Brain pericyte (primary cell): ENCODE measurements around the gene FAM186B.

ENCODE experiments used
- DNase-seq: peaks from one replicate; pipeline ENCODE4 v3.0.0-alpha.2; 2012; ENCODE audit warnings: low read depth, low spot score

FAM186B gene

DNA sequence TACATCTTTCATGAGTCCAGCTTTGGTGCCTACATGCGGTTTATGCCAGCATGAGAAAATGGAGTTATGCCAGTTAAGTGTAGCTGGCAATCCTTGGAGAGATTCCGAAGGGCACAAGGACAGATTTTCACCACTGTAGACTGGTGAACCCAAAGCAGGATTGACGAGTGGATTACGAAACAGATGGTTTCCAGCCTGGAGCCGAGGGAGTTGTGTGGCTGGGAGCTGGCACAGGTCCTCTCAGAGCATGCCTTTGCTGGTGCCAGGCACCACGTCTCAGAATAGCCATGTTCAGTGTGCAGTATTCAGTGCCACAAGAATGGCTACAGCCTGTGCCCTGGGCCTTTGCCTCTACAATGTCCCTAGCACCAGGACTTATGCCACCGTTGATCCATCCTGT is 53.4 kb downstream of the FAM186B start:
- no peak for DNase-seq

DNA sequence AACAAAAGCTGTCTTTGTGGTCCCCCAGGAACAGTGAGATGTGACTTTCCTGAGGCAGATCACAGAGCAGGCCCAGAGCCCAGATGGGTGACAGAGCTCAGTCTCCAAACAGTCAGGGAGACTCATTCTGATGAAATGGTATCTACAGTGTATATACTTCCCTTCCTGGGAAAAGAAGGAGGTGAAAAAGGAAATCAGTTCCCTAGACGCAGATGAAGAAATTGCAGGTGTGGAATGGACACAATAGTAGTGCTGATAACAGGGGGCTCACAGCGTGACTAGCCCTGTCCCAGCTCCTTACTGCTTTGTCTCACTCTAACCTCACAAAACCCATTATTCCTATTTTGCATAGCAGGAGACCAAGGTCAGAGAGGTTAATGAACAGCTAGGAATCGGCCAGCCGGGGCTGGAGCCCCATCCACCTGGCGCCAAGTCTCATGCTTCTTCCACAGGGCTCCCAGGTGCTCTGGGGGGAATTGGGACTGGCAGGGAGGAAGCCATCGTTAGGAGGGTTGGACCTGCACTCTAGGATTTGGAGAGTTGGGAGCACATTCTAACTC is 54.7 kb downstream of the FAM186B start:
- DNase-seq: no peak

DNA sequence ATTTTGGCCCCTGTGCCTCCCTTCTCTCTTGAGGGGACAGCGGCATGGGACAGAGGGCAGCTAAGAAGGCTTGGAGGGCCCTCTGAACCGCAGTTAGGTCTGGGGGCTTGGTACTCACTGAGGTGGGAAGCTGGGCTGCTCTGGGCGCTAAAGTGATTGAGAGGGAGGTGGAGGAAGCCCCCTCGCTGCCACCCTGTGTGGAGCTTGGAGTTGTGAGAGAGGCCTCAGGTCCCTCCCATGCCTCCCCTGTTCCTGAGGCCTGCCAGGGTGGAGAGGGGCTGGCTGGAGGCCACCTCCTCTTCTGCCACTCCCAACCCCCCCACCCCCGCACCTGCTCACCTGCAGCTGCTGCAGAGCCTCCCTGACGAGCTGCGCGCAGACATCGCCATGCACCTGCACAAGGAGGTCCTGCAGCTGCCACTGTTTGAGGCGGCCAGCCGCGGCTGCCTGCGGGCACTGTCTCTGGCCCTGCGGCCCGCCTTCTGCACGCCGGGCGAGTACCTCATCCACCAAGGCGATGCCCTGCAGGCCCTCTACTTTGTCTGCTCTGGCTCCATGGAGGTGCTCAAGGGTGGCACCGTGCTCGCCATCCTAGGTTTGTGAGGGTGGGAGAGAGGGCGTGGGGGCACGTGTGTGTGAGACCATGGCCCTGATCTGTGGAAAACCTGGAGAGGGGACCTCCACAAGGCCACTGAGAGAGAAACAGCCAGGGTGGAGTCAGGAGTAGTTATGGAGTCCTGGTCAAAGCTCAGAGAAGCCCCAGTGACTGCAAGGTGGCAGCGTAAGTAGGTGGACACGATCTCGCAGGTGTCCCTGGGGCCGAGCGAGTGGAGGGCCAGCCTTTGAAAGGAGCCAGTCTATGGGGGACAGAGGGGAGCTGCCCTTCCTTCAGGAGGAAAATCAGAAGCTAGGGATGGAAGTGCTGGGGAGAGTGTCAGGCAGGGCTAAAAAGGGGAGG is 55.4 kb downstream of the FAM186B start:
- no peak for DNase-seq

DNA sequence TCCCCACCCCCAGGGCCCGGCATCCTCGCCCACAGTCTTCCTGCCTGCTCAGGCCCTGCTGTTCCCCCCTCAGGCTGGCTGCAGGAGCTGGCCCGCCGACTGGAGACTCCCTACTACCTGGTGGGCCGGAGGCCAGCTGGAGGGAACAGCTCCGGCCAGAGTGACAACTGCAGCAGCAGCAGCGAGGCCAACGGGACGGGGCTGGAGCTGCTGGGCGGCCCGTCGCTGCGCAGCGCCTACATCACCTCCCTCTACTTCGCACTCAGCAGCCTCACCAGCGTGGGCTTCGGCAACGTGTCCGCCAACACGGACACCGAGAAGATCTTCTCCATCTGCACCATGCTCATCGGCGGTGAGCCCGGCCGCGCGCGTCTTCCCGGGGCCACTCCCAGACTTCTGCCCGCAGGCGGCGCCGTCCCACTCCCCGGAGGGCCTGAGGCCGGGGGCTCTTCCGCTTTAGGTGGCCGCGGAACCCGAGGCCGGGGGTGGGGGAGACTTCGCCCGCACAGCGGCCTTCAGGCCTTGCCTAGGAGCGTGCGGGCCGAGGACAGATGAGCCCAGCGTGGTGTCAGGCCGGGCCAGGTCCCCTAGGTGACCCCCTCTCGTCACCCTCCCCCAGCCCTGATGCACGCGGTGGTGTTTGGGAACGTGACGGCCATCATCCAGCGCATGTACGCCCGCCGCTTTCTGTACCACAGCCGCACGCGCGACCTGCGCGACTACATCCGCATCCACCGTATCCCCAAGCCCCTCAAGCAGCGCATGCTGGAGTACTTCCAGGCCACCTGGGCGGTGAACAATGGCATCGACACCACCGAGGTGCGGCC is 56.4 kb downstream of the FAM186B start:
- DNase-seq: no peak

DNA sequence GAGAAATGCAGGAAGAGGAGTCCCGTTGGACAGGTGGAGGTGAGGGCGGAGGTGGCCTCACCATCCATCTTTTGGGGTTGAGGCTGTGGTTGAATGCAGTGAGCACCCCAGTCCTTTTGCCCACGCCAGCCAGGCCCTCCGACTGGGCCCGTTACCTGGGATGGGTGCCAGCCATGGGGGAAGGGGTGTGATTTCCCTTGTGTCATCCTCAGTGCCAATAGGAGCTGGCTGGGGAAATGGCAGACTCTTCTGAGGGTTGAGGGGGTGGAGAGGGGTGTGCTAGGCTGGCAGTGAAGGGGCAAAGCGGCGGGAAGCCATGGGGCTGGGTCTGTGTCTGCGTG is 57.0 kb downstream of the FAM186B start:
- no peak for DNase-seq

DNA sequence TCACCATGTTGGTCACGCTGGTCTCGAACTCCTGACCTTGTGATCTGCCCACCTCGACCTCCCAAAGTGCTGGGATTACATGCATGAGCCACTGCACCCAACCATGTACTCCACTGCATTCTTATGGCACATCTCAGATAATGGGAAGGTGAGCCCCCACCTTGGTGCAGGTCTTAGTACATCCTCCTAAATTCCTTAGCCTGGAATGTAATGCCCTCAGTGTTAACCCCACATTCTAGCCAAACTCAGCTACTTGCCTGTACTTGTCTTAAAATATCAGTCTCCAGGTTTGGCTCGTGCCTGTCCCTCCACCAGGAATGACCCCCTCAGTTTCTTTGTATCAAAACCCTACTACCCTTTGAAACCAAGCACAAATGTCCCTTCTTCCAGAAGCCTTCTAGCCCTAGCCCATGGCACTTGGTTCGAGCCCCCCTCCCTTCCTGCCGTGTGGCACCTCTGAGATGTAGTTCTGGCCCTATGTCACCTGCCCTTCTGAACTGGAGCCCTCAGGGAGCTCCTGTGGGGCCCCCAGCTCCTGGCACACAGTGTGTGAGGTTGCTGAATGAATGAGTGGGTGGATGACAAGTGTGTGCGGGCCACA is 58.2 kb downstream of the FAM186B start:
- no peak for DNase-seq

DNA sequence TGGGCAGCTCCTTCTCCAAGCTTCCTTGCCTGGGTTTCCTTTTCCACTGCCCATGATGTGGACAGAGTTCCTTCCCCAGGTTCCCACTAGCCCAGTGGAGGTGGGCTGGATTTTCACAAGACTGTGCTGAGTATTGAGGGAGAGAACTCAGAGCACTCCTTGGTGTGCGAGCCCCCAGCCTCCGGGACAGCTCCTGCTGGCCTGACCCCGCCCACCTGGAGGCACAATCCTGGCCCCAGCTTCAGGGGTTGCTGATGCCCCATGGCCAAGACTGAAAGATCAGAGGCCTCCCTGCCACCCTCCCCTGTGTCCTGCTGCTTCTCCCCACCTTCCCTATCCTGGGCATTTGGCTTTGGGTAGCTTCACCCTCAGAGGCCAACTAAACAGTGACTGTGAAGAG is 59.0 kb downstream of the FAM186B start:
- DNase-seq: no peak

DNA sequence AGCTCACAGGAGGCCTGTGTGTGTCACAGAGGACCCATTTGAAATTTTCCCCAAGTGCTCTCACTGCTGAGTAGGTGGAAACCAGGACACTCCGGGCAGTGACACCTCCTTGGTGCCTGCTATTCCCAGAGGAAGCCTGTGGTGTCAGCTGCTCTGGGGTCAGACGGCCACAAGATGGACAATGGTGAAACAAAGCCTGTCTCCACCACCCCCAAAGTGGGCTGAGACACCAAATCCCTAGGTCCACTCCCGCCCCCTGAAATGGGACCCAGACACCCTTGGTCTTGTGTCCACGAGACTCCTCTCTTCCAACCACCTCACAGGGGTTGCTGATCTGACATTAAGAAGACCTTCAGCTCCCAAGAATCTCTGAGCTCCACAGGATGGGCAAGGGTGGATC is 59.6 kb downstream of the FAM186B start:
- DNase-seq: no peak

DNA sequence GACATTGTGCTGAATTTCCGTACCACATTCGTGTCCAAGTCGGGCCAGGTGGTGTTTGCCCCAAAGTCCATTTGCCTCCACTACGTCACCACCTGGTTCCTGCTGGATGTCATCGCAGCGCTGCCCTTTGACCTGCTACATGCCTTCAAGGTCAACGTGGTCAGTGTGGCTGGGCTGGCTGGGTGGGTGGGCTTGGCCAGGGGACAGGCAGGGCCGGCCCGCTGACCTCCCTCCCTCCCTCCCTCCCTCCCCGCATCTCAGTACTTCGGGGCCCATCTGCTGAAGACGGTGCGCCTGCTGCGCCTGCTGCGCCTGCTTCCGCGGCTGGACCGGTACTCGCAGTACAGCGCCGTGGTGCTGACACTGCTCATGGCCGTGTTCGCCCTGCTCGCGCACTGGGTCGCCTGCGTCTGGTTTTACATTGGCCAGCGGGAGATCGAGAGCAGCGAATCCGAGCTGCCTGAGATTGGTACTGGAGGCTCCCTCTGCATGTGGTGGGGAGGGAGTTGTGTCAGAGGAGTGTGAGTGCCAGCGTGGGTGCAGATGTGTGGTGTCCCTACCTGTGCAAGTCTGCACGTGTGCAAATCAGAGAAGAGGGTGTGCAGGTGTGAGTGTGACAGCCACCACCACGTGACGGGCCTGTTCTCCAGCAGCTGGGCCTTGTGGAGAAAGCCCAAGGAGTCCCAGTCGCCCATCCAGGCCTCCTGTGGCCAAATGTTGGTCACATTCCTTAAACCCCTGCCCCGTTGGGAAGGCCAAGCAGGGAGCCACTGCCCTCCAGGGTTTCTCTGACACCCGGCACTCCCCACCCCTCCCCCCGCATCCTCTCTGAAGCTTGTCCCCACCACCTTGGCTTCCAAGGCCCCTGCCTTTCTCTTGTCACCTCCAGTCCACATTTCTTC is 61.3 kb downstream of the FAM186B start:
- DNase-seq: no peak

DNA sequence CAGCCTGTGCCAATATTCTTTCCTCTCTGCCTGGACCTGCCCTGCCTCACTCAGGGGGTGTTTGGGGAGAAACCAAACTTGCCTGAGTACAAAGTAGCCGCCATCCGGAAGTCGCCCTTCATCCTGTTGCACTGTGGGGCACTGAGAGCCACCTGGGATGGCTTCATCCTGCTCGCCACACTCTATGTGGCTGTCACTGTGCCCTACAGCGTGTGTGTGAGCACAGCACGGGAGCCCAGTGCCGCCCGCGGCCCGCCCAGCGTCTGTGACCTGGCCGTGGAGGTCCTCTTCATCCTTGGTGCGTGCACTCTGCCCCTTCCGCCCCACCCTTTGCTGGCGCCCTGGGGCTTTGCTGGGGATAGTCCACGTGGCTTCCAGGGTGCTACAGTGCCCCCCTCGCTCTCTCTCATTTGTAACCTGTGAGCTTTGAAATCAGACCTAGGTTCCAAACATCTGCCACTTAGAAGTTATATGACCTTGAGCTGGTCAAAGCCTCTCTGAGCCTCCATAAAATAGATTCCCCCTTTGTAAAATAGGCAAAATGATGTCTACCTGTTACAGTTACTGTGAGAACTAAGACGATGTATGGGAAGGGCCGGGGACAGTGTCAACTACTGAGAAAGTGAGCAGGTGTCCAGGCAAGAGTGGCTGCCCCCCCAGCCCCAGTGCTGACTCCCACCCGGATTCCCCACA is 62.1 kb downstream of the FAM186B start:
- no peak for DNase-seq

DNA sequence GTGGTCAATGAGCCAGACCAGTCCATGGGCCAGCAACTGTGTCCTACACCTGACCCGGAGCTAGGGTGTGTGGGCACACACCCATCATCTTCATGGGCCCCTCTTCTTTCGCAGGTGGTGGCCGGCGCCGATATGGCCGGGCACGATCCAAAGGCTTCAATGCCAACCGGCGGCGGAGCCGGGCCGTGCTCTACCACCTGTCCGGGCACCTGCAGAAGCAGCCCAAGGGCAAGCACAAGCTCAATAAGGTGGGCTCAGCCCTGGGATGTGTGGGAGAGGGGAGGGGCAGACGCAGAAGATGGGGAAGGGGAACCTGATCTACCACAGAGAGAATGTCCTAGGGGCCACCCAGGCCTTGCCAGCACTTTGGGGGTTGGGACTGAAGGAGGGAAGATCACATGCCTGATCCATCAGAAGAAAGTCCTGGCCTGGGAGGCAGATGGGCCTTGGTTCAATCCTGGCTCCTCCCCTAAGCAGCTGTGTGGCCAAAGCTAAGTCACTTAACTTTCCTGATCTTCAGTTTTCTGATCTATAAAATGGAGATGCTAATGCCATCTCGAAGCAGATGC is 62.8 kb downstream of the FAM186B start:
- DNase-seq: no peak

DNA sequence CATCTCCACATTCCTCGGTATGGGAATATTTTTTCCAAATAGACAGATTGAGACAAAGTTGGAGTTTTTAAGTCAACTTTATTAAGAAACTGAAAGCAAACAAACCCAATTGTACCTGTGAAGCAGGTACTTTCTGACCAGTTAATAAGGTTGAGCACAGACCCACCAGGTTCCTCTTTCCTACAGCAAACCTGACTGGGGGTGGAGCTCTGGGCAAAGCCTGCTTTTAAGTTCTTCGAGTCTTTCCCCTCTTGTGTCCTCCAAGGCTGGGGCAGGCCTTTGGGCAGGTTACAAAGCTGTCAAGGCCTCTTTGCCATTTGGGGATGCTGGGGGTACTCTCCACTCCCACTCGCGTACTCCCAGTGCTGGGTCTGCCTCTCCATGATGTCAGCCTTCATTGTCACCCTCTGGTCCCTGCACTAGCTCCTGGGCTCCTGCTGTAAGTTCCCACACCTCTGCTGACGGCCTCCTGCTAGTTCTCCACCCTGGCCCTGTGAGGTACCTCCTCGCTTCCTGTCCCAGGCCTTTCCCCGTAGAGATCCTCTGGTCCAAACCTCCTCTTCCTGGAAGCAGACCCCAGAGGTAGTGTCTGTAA is 63.4 kb downstream of the FAM186B start:
- no peak for DNase-seq

DNA sequence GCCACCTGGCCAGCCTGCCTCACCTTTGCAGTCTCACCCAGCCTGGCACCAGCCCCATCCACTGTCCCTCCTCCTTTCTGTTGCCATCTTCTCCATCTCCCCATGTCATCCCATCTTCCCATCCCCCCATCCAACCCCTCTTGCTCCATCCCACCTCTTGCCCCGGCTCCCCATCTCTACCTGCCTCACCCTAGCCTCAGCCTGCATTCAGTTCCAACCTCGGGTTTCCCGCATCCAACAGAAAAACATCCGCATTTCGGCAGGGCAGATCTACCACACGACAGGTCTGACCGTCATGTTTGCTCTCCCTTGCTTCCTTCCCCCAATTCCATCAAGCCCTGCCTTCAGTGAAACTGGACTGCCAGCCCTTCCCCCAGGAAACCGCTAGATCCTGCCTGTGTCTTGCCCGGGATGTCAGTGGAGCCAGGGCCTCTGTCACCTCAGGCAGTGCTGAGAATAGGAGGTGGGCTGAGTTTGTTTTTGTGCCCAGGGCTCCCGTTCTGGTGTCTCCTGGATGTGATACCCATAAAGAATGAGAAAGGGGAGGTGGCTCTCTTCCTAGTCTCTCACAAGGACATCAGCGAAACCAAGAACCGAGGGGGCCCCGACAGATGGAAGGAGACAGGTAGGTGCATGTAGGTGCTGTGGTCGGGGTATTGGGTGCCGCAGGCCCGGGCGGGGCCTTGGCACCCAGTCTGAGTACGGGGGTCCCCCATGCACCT is 64.1 kb downstream of the FAM186B start:
- no peak for DNase-seq

DNA sequence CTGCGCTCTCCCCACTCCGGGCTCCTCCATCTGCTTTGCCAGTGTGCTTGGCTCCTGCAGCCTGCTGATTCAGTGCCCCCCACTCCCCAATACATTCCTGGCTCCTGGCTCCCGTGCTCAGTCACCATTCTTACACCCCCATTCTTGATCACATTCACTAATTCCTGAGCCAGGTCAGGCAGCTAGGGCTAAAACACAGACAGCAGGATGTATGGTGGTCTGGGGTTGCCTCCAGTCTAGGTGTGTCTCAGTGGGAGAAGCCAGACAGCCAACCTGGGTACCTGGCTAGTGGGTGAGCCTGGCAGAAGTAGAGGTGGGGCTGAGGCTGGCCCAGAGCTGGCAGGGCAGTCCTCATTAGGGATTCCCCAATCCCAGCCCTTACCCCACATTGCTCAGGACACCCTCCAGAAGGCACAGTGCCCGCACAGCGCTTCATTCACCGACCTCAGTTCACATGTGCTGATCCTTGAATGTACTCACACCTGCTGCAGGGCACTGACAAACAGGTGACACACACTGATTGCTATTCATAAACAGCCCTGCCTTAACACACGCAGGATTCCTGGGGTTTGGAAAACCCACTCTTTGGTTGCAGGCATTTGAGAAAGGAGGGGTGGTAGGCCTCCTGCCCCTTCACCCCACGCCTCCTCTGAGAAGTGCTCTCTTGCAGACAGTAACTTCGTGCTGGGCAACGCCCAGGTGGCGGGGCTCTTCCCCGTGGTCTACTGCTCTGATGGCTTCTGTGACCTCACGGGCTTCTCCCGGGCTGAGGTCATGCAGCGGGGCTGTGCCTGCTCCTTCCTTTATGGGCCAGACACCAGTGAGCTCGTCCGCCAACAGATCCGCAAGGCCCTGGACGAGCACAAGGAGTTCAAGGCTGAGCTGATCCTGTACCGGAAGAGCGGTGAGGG is 65.0 kb downstream of the FAM186B start:
- no peak for DNase-seq

DNA sequence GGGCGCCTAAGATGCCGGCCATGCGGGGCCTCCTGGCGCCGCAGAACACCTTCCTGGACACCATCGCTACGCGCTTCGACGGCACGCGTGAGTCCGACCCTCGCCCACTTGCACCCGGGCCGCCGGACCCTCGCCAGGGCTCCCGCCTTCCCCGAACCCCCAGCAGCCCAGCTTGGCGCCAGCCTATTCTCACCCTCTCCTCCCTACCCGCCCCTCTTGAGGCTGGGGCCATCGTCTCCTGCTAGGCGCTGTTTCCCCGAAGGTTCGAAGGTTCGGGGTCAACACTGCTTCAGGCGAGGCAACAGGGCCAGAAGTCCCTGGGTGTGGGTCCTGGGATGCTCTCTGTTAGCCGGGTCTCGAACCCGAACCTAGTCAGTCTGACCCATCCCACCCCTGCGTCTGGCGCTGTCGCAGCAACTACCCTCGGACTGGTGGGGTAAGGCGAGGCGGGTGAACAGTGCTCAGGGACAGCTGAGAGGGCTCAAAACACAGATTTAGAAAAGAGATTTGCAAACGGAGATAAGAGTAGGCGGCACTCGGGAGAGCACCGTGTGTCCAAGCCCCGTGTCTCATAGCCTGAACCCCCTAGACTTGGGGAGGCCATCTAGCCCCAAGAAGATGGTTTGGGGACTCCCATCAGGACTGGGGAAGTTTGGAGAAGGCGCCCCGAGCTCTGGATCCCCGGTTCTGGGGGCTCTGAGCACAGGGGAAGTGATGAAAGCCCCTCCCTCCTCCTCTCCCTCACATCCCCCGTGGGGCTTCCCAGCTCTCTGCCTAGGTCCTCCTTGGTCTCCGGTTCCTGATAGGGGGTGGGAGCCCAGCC is 65.8 kb downstream of the FAM186B start:
- no peak for DNase-seq

DNA sequence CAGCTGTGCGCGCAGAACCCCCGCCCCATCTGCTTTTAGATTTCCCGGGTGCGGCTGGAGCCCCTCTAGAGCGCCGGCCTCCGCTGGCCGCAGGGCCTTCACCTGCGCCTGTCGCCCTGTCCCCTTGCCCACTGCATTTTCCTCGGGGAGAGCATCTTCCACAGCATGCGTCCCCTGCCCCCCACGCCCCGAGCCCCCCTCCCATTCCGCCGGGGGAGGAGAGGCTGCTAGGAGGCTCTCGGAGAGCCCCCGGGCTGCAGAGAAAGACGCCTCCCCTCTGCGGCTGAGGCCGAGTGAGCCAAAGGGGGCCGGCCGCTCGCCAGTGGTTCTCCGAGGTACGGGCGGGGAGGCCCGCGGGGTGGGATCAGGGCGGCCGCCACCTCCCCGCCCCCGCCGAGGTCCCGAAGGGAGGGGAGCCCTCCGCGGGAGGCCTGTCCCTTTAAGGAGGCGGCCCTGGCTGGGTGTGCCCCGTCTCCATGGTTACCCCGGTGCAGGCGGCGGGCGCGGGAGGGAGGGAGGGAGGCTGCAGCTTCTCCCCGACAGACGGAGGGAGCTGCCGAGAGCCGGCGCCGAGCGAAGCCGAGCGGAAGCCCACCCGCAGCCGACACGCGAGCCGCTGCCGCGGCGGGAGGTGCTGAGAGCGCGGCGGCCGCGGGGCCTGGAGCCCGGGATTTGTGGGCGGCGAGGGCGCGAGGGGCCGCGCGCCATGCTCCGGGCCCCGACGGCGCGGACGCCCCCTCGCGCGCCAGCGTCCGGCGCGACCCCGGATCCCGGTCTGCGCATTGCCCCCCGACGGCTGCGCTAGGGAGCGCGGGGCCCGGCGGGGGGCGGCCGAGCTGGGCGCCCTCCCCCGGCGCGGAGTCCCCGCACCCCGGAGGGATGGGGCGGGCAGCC is 66.7 kb downstream of the FAM186B start, which contains the start of gene KCNH3:
Gene KCNH3, plus strand, starts transcription at position 521 of the 894 bp plus-strand sequence. CDS start 387 bp downstream, outside the sequence.
- DNase-seq: no peak
